Peyer's patch (tissue), 4 donors: ENCODE results near the gene LASP1. TPM values are rescaled to one million over a fixed set of nuclear protein-coding genes. Genes with fewer than 3 reads are reported as not detected.
A peak's percentile ranks its signal among the peaks of the same experiment; 100 is the strongest.

Experiments
- DNase-seq, 3 donors: peaks; one replicate each; pipeline ENCODE4 v3.0.0-alpha.2; 2017 to 2019
- H3K27ac ChIP-seq, 4 donors: fragments of 200-600 bp; sonication (generic); one replicate each; pipeline ENCODE4 v1.5.1; 2016 to 2019
- H3K27me3 ChIP-seq, 2 donors: fragments of 200-600 bp; sonication (generic); one replicate each; pipeline ENCODE4 v1.5.1; 2019
- H3K36me3 ChIP-seq, 3 donors: fragments of 200-600 bp; sonication (generic); one replicate each; pipeline ENCODE4 v1.5.1; 2016 to 2019
- H3K4me1 ChIP-seq, 4 donors: fragments of 200-600 bp; sonication (generic); one replicate each; pipeline ENCODE4 v1.5.1; 2016 to 2019
- H3K4me3 ChIP-seq, 4 donors: fragments of 200-600 bp; sonication (generic); 1 replicate in 3 of 4; 2 replicates in 1 of 4; pipeline ENCODE4 v1.5.1; 2016 to 2019; ENCODE audit warnings: mild to moderate bottlenecking in 1 of 4
- H3K9me3 ChIP-seq, 4 donors: fragments of 200-600 bp; sonication (generic); one replicate each; pipeline ENCODE4 v1.5.1; 2016 to 2019; ENCODE audit warnings: mild to moderate bottlenecking in 1 of 4
- CTCF ChIP-seq, 6 experiments: fragments of 450-650 bp in 4 of 6; fragments of 200-600 bp in 2 of 6; sonication (generic) in 1 of 6; IDR thresholded peaks; one replicate each; pipeline ENCODE4 v1.5.1; 2017 to 2019; ENCODE audit warnings: antibody characterized with exemption in 6 of 6, mild to moderate bottlenecking in 3 of 6, moderate library complexity in 1 of 6
- POLR2A ChIP-seq, 2 donors: fragments of 450-650 bp; IDR thresholded peaks; one replicate each; pipeline ENCODE4 v1.5.1; 2017; ENCODE audit warnings: antibody characterized with exemption in 2 of 2, mild to moderate bottlenecking in 2 of 2, moderate library complexity in 2 of 2
- total RNA-seq, 4 donors: library from RNA; depleted of rRNA; stranded (reverse); fragments of >200 nt; gene quantifications; one replicate each; pipeline ENCODE4 v1.1.0, GENCODE V29; 2016

The LASP1 gene
- total RNA-seq, 4 donors from 2014 or later, result 166 to 654 (median 590) TPM

- no peak for TF ChIP-seq POLR2A (IDR thresholded peaks at IDR 0.05)
- no peak for DNase-seq
- Histone ChIP-seq H3K27me3 (no peaks in the 10 kb centered on the region), H3K9me3 (no peaks in the 10 kb centered on the region), H3K4me3 (peak overlapping the region in 2 of 4 donors; percentile 22 to 77), H3K4me1 (peaks cover 0 to 68% (median 50%) of the 10 kb centered on the region in 4 donors), H3K27ac (peak overlapping the region; percentile 89 to 99 (median 98)), H3K36me3 (peaks cover 0 to 11% (median 0%) of the 10 kb centered on the region in 3 donors)
Measured at GRCh38 chr17:38872671-38873385, 3.0 kb downstream of the LASP1 start.

- DNase-seq, result peak in 2 of 3 donors; percentile 73 to 80
- H3K27me3 ChIP-seq, result no peaks in the 10 kb centered on the region
- H3K36me3 ChIP-seq, result peaks cover 0 to 21% (median 0%) of the 10 kb centered on the region in 3 donors
- H3K27ac ChIP-seq, result peak overlapping the region in 3 of 4 donors; percentile 96 to 99 (median 99)
- peaks cover 0 to 68% (median 53%) of the 10 kb centered on the region in 4 donors for H3K4me1 ChIP-seq
- H3K4me3 ChIP-seq, result peak overlapping the region in 2 of 4 donors; percentile 26 to 77
- no peaks in the 10 kb centered on the region for H3K9me3 ChIP-seq
- TF ChIP-seq CTCF (IDR thresholded peaks at IDR 0.05), result no peak
Measured at GRCh38 chr17:38873640-38874380, 4.0 kb downstream of the LASP1 start.

- Histone ChIP-seq H3K36me3 (peaks cover 0 to 30% (median 0%) of the 10 kb centered on the region in 3 donors), H3K4me1 (peaks cover 0 to 78% (median 57%) of the 10 kb centered on the region in 4 donors), H3K27ac (peak overlapping the region in 3 of 4 donors; percentile 96 to 99 (median 99)), H3K9me3 (no peaks in the 10 kb centered on the region), H3K27me3 (no peaks in the 10 kb centered on the region), H3K4me3 (peak overlapping the region in 2 of 4 donors; percentile 2 to 11)
- no peak for DNase-seq
- no peak for TF ChIP-seq CTCF (IDR thresholded peaks at IDR 0.05)
- no peak for TF ChIP-seq POLR2A (IDR thresholded peaks at IDR 0.05)
Measured at GRCh38 chr17:38874505-38875400, 4.9 kb downstream of the LASP1 start.

GRCh38 chr17:38875477-38876075, 5.7 kb downstream of the LASP1 start:
- no peak for DNase-seq
- Histone ChIP-seq H3K4me3 (no peak overlapping the region), H3K4me1 (peaks cover 7 to 86% (median 64%) of the 10 kb centered on the region in 4 donors), H3K27me3 (no peaks in the 10 kb centered on the region), H3K9me3 (no peaks in the 10 kb centered on the region), H3K27ac (peak overlapping the region in 3 of 4 donors; percentile 18 to 99 (median 96)), H3K36me3 (peaks cover 0 to 37% (median 0%) of the 10 kb centered on the region in 3 donors)
- TF ChIP-seq CTCF (IDR thresholded peaks at IDR 0.05), result no peak
- no peak for TF ChIP-seq POLR2A (IDR thresholded peaks at IDR 0.05)

GRCh38 chr17:38877130-38877851, 7.4 kb downstream of the LASP1 start:
- H3K4me3 ChIP-seq, result peak overlapping the region in 1 of 4 donors; percentile 3

More at GRCh38 chr17:38877130-38877851, 7.4 kb downstream of the LASP1 start:
- no peaks in the 10 kb centered on the region for H3K27me3 ChIP-seq
- TF ChIP-seq POLR2A (IDR thresholded peaks at IDR 0.05) (no peak), CTCF (IDR thresholded peaks at IDR 0.05) (no peak)
- DNase-seq, result peak in 2 of 3 donors; percentile 80 to 83
- peaks cover 0 to 53% (median 0%) of the 10 kb centered on the region in 3 donors for H3K36me3 ChIP-seq
- H3K27ac ChIP-seq, result peak overlapping the region; percentile 39 to 68 (median 59)
- peaks cover 12 to 95% (median 65%) of the 10 kb centered on the region in 4 donors for H3K4me1 ChIP-seq
- H3K9me3 ChIP-seq, result no peaks in the 10 kb centered on the region
